HG03442 (cell line): ENCODE results near the gene TLCD1.

Experiments
- ATAC-seq: cut with Tn5 transposase; IDR thresholded peaks from one replicate; pipeline ENCODE4 v1.9.1; 2021; ENCODE audit warnings: mild to moderate bottlenecking, moderate library complexity; ENCODE audit not compliant: unreplicated experiment

Gene TLCD1

GRCh38 chr17:28714281-28714680 is 11.8 kb downstream of the TLCD1 start:
- ATAC-seq: no peak

GRCh38 chr17:28712705-28713415 is 13.2 kb downstream of the TLCD1 start:
- no peak for ATAC-seq

GRCh38 chr17:28712032-28712704 is 13.9 kb downstream of the TLCD1 start:
- no peak for ATAC-seq

GRCh38 chr17:28711723-28712031 is 14.4 kb downstream of the TLCD1 start, which contains the start of gene PROCA1:
Gene PROCA1 (minus strand): TSS chr17:28711888. CDS start chr17:28711660, 228 bp downstream.
- peak; percentile 23 for ATAC-seq

GRCh38 chr17:28710861-28711722 is 14.9 kb downstream of the TLCD1 start:
- peak; percentile 76 for ATAC-seq

GRCh38 chr17:28707339-28707720 is 18.7 kb downstream of the TLCD1 start:
- ATAC-seq: no peak

- ATAC-seq: no peak
Observed at GRCh38 chr17:28706471-28707338, 19.3 kb downstream of the TLCD1 start.

- ATAC-seq: no peak
Observed at GRCh38 chr17:28705728-28706334, 20.2 kb downstream of the TLCD1 start.

- ATAC-seq: no peak
Observed at GRCh38 chr17:28705074-28705659, 20.9 kb downstream of the TLCD1 start.

GRCh38 chr17:28704219-28704858 is 21.7 kb downstream of the TLCD1 start:
- no peak for ATAC-seq

- ATAC-seq: no peak
Observed at GRCh38 chr17:28703552-28704218, 22.3 kb downstream of the TLCD1 start.

GRCh38 chr17:28702752-28703150 is 23.3 kb downstream of the TLCD1 start:
- no peak for ATAC-seq

- no peak for ATAC-seq
Observed at GRCh38 chr17:28702026-28702751, 23.8 kb downstream of the TLCD1 start.

GRCh38 chr17:28700830-28701492 is 25.1 kb downstream of the TLCD1 start:
- no peak for ATAC-seq

- no peak for ATAC-seq
Observed at GRCh38 chr17:28700278-28700677, 25.8 kb downstream of the TLCD1 start.

GRCh38 chr17:28698253-28698941 is 27.6 kb downstream of the TLCD1 start:
- no peak for ATAC-seq

GRCh38 chr17:28693869-28694268 is 32.2 kb downstream of the TLCD1 start:
- no peak for ATAC-seq
